ENCODE results near the gene RCAN2.

RCAN2 gene

DNA sequence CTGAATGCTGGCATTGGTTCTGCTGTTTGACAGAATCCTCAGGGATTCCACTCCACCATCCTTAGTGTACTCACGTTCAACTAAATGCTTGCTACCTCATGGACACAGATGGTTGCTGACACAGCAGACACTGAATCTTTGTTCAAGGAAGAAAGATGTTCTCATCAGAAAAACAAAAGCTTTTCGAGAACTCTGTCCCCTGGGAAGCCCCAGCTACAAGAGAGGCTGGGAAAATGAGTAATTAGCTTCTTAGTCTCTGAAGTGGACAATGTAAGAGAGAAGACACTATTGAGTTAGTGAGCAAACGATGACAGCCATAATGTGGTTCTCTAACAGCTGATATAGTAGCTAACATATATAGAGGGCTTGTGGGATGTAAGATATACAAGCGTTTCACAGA, 289.5 kb downstream of the RCAN2 start:
- no peak overlapping the region for H2BK12ac ChIP-seq (ENCODE audit: low read length)
- H3K18ac ChIP-seq (ENCODE audit: low read length): no peak overlapping the region
- no peaks in the 10 kb centered on the region for H3K27me3 ChIP-seq (ENCODE audit: control insufficient read depth in 3 of 3, insufficient read depth in 3 of 3, low read depth in 1 of 3, low read length in 3 of 3)
- no peak overlapping the region for H4K91ac ChIP-seq (ENCODE audit: low read depth, low read length, poor library complexity)
- H3K36me3 ChIP-seq (replicated peaks in 1 of 2; ENCODE audit: control insufficient read depth in 2 of 2, insufficient read depth in 2 of 2, low read length in 2 of 2): no peaks in the 10 kb centered on the region
- H3K4me3 ChIP-seq (ENCODE audit: low read length in 2 of 2): no peak overlapping the region
- WGBS, 2 donors (ENCODE audit: extremely low coverage in 2 of 2, insufficient read length in 2 of 2, insufficient replicate concordance in 1 of 2): no CpG with 5 or more reads among the region's 4 CpGs
- H3K14ac ChIP-seq (ENCODE audit: low read length): no peak overlapping the region
- no peak overlapping the region for H2AK5ac ChIP-seq (ENCODE audit: low read depth, low read length)
- peaks cover 0 to 2% of the 10 kb centered on the region in 2 donors for H3K9me3 ChIP-seq (replicated peaks in 1 of 2; ENCODE audit: control insufficient read depth in 2 of 2, insufficient read depth in 1 of 2, low read depth in 1 of 2, low read length in 2 of 2)
- H2BK120ac ChIP-seq (ENCODE audit: low read depth, low read length): no peak overlapping the region
- DNase-seq (ENCODE audit: low spot score): no peak
- H4K8ac ChIP-seq (ENCODE audit: low read depth, low read length): no peak overlapping the region
- H3K9ac ChIP-seq (ENCODE audit: low read depth, low read length, poor library complexity): no peak overlapping the region
- H2BK15ac ChIP-seq (ENCODE audit: low read length): no peak overlapping the region
- no peak overlapping the region for H3K4ac ChIP-seq (ENCODE audit: low read length)
- H2AFZ ChIP-seq (ENCODE audit: low read length): no peak overlapping the region
- no peaks in the 10 kb centered on the region for H3K79me1 ChIP-seq (ENCODE audit: low read depth, low read length)
- no peak overlapping the region for H3K4me2 ChIP-seq (ENCODE audit: insufficient read depth, low read length, poor library complexity, severe bottlenecking)
- no peak overlapping the region for H3K23ac ChIP-seq (ENCODE audit: low read depth, low read length, poor library complexity)
- H2BK5ac ChIP-seq (ENCODE audit: low read length): no peak overlapping the region
- no peak overlapping the region for H3K27ac ChIP-seq (replicated peaks; ENCODE audit: low read length)
- no peaks in the 10 kb centered on the region for H3K4me1 ChIP-seq (ENCODE audit: control insufficient read depth in 2 of 2, insufficient read depth in 1 of 2, low read depth in 1 of 2, low read length in 2 of 2)

DNA sequence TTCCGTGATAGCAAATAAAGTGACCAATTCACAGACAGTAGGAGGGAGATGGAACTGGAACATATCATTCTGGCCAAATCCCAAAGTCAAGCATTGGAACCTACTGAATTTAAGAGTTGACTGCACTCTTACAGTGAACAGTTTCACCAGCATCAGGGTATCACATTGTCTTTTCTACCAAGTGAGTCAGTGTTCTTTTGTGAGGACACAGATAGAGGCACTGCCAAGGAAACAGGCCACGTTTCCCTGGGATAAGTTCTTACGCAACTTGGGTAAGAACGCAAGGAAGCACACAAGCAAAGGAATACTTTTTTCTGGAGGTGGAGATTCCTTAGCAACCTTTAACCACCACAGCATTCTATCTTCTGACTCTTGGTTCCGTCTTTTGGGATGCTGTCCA, 291.9 kb downstream of the RCAN2 start:
- H4K8ac ChIP-seq (ENCODE audit: low read depth, low read length): no peak overlapping the region
- H3K4me1 ChIP-seq (ENCODE audit: control insufficient read depth in 2 of 2, insufficient read depth in 1 of 2, low read depth in 1 of 2, low read length in 2 of 2): no peaks in the 10 kb centered on the region
- no peaks in the 10 kb centered on the region for H3K27me3 ChIP-seq (ENCODE audit: control insufficient read depth in 3 of 3, insufficient read depth in 3 of 3, low read depth in 1 of 3, low read length in 3 of 3)
- no peak overlapping the region for H3K4ac ChIP-seq (ENCODE audit: low read length)
- no peak overlapping the region for H3K4me3 ChIP-seq (ENCODE audit: low read length in 2 of 2)
- H3K27ac ChIP-seq (replicated peaks; ENCODE audit: low read length): no peak overlapping the region
- H4K91ac ChIP-seq (ENCODE audit: low read depth, low read length, poor library complexity): no peak overlapping the region
- H2BK120ac ChIP-seq (ENCODE audit: low read depth, low read length): no peak overlapping the region
- H3K4me2 ChIP-seq (ENCODE audit: insufficient read depth, low read length, poor library complexity, severe bottlenecking): no peak overlapping the region
- DNase-seq (ENCODE audit: low spot score): no peak
- no peak overlapping the region for H2BK15ac ChIP-seq (ENCODE audit: low read length)
- no peak overlapping the region for H2BK12ac ChIP-seq (ENCODE audit: low read length)
- WGBS, 2 donors (ENCODE audit: extremely low coverage in 2 of 2, insufficient read length in 2 of 2, insufficient replicate concordance in 1 of 2): no CpG with 5 or more reads among the region's 5 CpGs
- H3K9me3 ChIP-seq (replicated peaks in 1 of 2; ENCODE audit: control insufficient read depth in 2 of 2, insufficient read depth in 1 of 2, low read depth in 1 of 2, low read length in 2 of 2): peaks cover 0 to 2% of the 10 kb centered on the region in 2 donors
- H2BK5ac ChIP-seq (ENCODE audit: low read length): no peak overlapping the region
- H3K23ac ChIP-seq (ENCODE audit: low read depth, low read length, poor library complexity): no peak overlapping the region
- H3K18ac ChIP-seq (ENCODE audit: low read length): no peak overlapping the region
- no peak overlapping the region for H3K9ac ChIP-seq (ENCODE audit: low read depth, low read length, poor library complexity)
- no peaks in the 10 kb centered on the region for H3K36me3 ChIP-seq (replicated peaks in 1 of 2; ENCODE audit: control insufficient read depth in 2 of 2, insufficient read depth in 2 of 2, low read length in 2 of 2)
- no peak overlapping the region for H3K14ac ChIP-seq (ENCODE audit: low read length)
- no peak overlapping the region for H2AFZ ChIP-seq (ENCODE audit: low read length)
- no peaks in the 10 kb centered on the region for H3K79me1 ChIP-seq (ENCODE audit: low read depth, low read length)
- no peak overlapping the region for H2AK5ac ChIP-seq (ENCODE audit: low read depth, low read length)

DNA sequence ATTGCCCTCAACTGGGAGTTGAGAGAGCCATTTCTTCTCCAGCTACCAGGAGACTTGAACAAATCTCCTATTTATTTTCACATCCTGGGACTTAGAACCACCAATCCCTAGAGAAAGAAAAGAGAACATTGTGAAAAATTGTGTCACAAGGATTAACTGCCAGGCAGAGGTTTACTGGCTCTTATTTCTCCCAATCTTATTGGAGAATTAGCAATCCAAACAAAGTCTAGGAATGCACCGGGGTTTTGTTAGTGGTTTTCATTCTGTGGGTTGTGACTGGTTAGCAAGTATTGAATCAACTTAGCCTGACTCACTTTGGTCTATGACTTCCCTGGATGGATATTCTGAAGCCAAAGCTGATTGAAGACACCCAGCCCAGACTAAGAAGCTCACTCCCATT, 299.3 kb downstream of the RCAN2 start:
- no peaks in the 10 kb centered on the region for H3K79me1 ChIP-seq (ENCODE audit: low read depth, low read length)
- H3K23ac ChIP-seq (ENCODE audit: low read depth, low read length, poor library complexity): no peak overlapping the region
- H3K4me3 ChIP-seq (ENCODE audit: low read length in 2 of 2): no peak overlapping the region
- no peak overlapping the region for H4K8ac ChIP-seq (ENCODE audit: low read depth, low read length)
- no peak overlapping the region for H3K27ac ChIP-seq (replicated peaks; ENCODE audit: low read length)
- no peak overlapping the region for H2BK12ac ChIP-seq (ENCODE audit: low read length)
- no peak overlapping the region for H3K4me2 ChIP-seq (ENCODE audit: insufficient read depth, low read length, poor library complexity, severe bottlenecking)
- no peaks in the 10 kb centered on the region for H3K27me3 ChIP-seq (ENCODE audit: control insufficient read depth in 3 of 3, insufficient read depth in 3 of 3, low read depth in 1 of 3, low read length in 3 of 3)
- no peak overlapping the region for H4K91ac ChIP-seq (ENCODE audit: low read depth, low read length, poor library complexity)
- DNase-seq (ENCODE audit: low spot score): no peak
- H2BK15ac ChIP-seq (ENCODE audit: low read length): no peak overlapping the region
- WGBS, 2 donors (ENCODE audit: extremely low coverage in 2 of 2, insufficient read length in 2 of 2, insufficient replicate concordance in 1 of 2): no CpG with 5 or more reads among the region's 1 CpG
- H3K9me3 ChIP-seq (replicated peaks in 1 of 2; ENCODE audit: control insufficient read depth in 2 of 2, insufficient read depth in 1 of 2, low read depth in 1 of 2, low read length in 2 of 2): no peaks in the 10 kb centered on the region
- no peak overlapping the region for H2AFZ ChIP-seq (ENCODE audit: low read length)
- H3K4ac ChIP-seq (ENCODE audit: low read length): no peak overlapping the region
- no peak overlapping the region for H3K14ac ChIP-seq (ENCODE audit: low read length)
- H3K36me3 ChIP-seq (replicated peaks in 1 of 2; ENCODE audit: control insufficient read depth in 2 of 2, insufficient read depth in 2 of 2, low read length in 2 of 2): no peaks in the 10 kb centered on the region
- H3K18ac ChIP-seq (ENCODE audit: low read length): no peak overlapping the region
- no peak overlapping the region for H3K9ac ChIP-seq (ENCODE audit: low read depth, low read length, poor library complexity)
- no peak overlapping the region for H2AK5ac ChIP-seq (ENCODE audit: low read depth, low read length)
- no peak overlapping the region for H2BK120ac ChIP-seq (ENCODE audit: low read depth, low read length)
- no peak overlapping the region for H2BK5ac ChIP-seq (ENCODE audit: low read length)
- H3K4me1 ChIP-seq (ENCODE audit: control insufficient read depth in 2 of 2, insufficient read depth in 1 of 2, low read depth in 1 of 2, low read length in 2 of 2): no peaks in the 10 kb centered on the region

DNA sequence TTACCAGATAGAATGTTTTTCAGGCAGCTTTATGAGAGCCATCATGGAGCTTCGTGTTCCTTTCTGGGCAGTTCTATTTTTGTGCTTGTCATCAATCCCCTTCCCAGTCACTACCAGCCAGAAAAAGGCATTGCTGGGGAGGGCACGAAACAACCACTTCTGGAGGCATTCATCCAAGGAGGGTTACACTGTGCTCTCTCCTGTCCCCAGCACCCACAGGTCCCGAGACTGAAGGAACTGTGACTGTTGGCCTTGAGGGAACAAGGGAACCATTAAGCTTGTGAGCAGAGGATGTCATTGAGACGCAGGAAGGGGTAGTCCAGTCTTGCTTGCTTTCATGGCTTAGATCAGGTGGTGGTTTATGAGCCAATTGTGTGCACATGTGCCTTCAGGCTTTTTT, 300.4 kb downstream of the RCAN2 start:
- H2BK5ac ChIP-seq (ENCODE audit: low read length): no peak overlapping the region
- no CpG with 5 or more reads among the region's 4 CpGs for WGBS, 2 donors (ENCODE audit: extremely low coverage in 2 of 2, insufficient read length in 2 of 2, insufficient replicate concordance in 1 of 2)
- no peak overlapping the region for H2AK5ac ChIP-seq (ENCODE audit: low read depth, low read length)

More for the DNA sequence above, 300.4 kb downstream of the RCAN2 start:
- Histone ChIP-seq H3K9ac (ENCODE audit: low read depth, low read length, poor library complexity) (no peak overlapping the region), H3K4me2 (ENCODE audit: insufficient read depth, low read length, poor library complexity, severe bottlenecking) (no peak overlapping the region), H4K91ac (ENCODE audit: low read depth, low read length, poor library complexity) (no peak overlapping the region), H2BK15ac (ENCODE audit: low read length) (no peak overlapping the region), H3K27ac (replicated peaks; ENCODE audit: low read length) (no peak overlapping the region), H3K4me1 (ENCODE audit: control insufficient read depth in 2 of 2, insufficient read depth in 1 of 2, low read depth in 1 of 2, low read length in 2 of 2) (no peaks in the 10 kb centered on the region), H3K9me3 (replicated peaks in 1 of 2; ENCODE audit: control insufficient read depth in 2 of 2, insufficient read depth in 1 of 2, low read depth in 1 of 2, low read length in 2 of 2) (no peaks in the 10 kb centered on the region), H3K79me1 (ENCODE audit: low read depth, low read length) (no peaks in the 10 kb centered on the region), H3K14ac (ENCODE audit: low read length) (no peak overlapping the region), H3K4me3 (ENCODE audit: low read length in 2 of 2) (no peak overlapping the region), H2BK12ac (ENCODE audit: low read length) (no peak overlapping the region), H3K18ac (ENCODE audit: low read length) (no peak overlapping the region), H3K23ac (ENCODE audit: low read depth, low read length, poor library complexity) (no peak overlapping the region), H3K4ac (ENCODE audit: low read length) (no peak overlapping the region), H2BK120ac (ENCODE audit: low read depth, low read length) (no peak overlapping the region), H4K8ac (ENCODE audit: low read depth, low read length) (no peak overlapping the region), H3K36me3 (replicated peaks in 1 of 2; ENCODE audit: control insufficient read depth in 2 of 2, insufficient read depth in 2 of 2, low read length in 2 of 2) (no peaks in the 10 kb centered on the region), H2AFZ (ENCODE audit: low read length) (no peak overlapping the region), H3K27me3 (ENCODE audit: control insufficient read depth in 3 of 3, insufficient read depth in 3 of 3, low read depth in 1 of 3, low read length in 3 of 3) (no peaks in the 10 kb centered on the region)
- no peak for DNase-seq (ENCODE audit: low spot score)
